Activated CD4-positive, alpha-beta T cell treated with anti-CD3 and anti-CD28 coated beads, Interleukin-2, Interleukin-6, amounts not matched to agents 100 ng/mL and 50 ng/mL, durations not matched to agents 16 hours and 8 hours (primary cell): Measurements from ENCODE around the gene DNM1L.
"Not testable (repeated sequence)": the region's sequence is repeated elsewhere in the genome, so short reads cannot be mapped to it uniquely, and the experiment has no call there.

ENCODE experiments used
- DNase-seq: peaks from one replicate; pipeline ENCODE4 v3.0.0-alpha.2; 2020

Gene DNM1L

DNA sequence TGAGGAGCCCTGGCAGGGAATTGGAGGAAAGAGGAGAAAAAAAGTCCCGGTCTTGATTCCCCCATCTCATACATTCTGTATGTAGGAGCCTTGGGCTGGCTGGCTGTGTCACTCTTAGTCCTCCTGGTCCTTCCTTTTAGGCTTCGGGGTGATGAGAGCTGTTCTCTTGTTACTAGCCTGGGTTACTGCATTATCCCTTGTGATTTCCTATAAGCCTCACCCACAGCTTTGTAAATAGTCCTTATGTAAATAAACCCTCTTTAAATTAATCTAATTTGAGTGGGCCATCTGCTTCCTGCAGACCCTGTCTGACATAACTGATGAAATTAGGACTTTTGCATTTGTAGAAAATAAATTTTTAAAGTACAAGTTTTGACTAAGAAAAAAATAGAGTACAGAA lies 19.2 kb downstream of the DNM1L start:
- DNase-seq, result no peak

DNA sequence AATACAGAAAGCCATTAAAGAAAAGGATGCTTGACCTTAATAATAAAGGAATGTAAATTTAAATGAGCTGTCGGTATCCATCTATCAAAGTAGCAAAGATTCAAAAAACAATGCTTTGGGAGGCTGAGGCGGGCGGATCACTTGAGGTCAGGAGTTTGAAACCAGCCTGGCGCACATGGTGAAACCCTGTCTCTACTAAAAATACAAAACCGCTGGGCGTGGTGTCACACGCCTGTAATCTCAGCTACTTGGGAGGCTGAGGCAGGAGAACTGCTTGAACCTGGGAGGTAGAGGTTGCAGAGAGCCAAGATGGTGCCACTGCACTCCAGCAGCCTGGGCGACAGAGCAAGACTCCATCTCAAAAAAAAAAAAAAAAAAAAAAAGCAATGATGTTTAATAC lies 20.3 kb downstream of the DNM1L start:
- not testable (repeated sequence) for DNase-seq

DNA sequence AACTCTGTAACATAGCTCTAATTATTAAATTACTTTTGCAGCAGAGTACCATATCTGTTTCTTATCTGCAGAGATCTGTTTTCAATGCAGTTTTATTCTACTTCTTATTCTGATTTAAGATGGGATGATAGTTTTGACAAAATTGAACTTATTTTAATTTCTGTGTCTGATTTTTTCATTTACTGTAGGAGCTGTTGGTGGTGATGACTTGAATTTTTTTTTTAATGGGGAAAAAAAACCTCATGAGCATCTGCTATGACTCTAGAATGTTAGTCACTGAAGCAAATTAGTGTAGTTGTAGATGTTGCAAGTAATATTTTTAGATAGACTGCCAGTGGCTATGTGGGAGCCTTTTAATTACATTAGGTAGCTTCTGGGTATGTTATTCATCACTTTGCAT lies 23.4 kb downstream of the DNM1L start:
- no peak for DNase-seq

DNA sequence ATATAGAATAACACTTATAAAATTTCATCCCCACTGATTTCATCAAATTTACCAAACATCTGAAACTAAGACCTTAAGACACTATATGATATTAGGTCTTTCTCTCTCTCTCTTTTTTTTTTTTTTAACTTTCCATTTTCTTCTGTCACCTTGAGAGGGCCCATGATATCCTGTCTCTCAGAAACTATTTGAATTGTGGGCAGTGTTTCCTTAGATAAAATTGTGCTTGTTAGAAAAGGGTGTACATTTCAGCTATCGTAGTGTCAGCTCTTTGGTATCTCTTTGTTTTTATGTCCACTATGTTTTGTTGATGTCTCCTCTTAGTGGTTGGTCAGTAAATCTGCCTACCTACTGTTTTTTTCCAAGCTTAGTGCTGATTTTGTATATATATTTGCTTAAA lies 23.8 kb downstream of the DNM1L start:
- no peak for DNase-seq

DNA sequence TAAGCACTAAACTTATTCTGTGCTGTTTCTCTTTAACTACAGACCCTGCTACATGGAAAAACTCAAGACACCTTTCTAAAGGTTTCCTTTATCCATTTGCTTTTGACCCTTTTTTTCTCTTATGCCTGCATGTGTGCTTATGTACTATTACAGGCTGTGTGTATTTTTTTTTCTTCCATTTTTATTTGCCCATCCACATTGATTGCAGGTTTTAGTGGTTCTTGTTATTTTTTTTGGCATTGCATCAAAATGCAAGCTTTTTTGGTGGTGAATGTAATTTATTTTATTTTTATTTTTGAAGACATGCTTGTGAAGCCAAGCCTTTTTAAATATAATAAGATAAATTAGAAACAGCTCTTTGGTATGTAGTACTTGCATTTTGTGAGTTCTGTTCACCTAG lies 26.7 kb downstream of the DNM1L start:
- DNase-seq, result no peak

DNA sequence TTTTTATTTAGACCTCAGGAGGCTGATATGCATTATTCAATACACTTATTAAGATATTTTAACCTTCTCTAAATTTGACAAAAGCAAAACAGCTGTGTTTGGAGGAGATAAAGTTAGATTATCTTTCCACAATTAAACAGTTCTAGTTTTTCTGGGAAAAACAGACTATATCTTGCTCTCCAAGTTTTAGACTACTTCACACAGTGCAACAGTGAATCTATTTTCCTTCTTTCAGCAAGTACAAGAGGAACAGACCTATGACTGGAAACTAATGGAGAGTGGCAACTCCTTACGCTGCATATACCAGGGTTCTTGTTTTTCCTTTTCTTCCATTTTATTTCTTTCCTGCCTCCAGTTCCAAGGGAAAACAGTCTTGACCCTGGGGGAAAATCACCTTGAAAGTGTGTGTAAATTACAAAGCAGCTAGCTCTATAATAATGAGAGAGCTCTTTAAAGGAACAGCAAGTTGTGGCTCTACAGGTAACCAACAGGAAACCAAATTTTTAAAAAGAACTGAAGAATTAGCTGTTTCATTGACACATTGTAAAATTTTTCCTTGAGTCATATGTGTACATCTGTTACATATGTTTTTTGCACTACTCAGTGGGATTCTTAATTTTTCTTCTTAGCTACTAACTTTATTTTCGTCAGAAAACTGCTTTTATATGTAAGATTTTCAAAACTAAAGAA lies 27.4 kb downstream of the DNM1L start:
- peak; percentile 5 for DNase-seq

DNA sequence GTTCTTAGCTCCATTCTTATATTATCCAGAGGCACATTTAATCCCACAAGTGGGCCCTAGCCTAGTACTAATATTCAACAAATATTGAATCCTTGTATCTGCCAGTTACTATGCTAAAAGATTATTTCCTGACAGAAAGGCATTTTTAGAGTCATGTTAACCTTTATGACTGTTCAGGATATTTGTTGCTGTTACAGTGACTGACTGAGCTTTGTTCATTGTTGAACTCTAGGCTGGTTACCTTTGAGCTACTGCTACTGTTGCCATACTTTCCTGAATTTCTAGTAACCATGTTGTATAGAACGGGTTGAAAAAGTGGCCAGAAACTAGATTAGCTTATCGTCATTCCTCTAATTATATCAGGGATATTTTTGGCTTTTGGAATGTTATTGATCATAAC lies 29.8 kb downstream of the DNM1L start:
- DNase-seq, result no peak

DNA sequence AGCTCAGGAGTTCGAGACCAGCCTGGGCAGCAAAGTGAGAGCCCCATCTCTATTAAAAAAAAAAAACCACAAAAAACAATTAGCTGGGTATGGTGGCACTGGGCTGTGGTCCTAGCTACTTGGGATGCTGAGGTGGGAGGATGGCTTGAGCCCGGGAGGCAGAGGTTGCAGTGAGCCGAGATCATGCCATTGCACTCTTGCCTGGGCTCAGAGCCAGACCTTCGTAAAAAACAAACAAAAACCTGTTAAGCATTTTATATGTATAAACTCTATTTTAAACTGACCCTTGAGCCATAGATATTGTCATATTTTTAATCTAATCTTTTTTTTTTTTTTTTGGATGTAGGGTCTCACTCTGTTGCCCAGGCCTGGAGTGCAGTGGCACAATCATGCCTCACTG lies 35.7 kb downstream of the DNM1L start:
- no peak for DNase-seq

DNA sequence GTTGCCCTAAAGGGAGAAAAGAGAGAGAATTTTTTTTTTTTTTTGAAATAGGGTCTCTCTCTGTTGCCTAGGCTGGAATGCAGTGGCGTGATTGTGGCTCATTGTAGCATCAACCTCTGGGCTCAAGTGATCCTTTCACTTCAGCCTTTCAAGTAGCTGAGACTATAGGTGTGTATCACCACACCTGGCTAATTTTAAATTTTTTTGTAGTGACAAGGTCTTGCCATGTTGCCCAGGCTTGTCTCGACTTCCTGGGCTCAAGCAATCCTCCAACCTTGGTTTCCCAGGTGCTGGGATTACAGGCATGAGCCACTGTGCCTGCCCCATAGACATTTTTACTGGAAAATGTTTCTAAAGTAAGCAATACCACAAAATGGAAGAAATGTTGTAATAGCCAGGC lies 39.8 kb downstream of the DNM1L start:
- DNase-seq, result no peak

DNA sequence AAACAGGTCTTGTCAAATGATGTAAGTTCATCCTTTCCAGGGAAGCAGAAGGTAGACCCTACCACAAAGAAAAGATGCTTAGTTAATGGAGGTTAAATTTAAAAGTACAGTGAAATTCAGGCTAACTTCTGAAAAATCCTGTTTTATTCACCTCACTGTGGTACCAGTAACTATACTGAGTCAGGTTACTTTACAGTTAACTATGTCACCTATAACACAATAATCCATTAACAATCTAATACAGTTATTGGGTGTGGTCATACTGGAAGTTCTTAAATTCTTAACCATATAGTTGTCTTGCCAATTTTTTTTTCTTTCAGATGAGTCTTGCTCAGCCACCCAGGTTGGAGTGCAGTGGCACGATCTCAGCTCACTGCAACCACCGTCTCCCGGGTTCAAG lies 46.2 kb downstream of the DNM1L start:
- not testable (repeated sequence) for DNase-seq

DNA sequence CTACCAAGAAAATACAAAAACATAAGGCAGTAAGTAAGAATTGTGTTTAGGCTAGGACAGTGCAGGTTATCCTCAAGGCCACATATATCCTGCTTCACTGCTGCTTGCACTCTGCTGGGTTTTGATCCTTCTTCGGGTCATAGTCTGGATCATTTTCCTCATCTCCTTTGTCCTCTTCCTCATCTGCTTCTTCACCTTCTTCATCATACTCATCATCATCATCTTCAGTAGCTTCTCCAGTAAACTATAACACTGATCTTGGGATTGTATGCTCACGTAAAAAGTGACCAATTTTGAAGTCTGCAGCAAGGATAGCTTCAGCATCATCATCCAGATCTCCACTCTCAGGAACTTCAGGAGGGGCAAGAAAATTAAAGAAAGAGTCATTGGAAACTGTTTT lies 47.2 kb downstream of the DNM1L start:
- no peak for DNase-seq

DNA sequence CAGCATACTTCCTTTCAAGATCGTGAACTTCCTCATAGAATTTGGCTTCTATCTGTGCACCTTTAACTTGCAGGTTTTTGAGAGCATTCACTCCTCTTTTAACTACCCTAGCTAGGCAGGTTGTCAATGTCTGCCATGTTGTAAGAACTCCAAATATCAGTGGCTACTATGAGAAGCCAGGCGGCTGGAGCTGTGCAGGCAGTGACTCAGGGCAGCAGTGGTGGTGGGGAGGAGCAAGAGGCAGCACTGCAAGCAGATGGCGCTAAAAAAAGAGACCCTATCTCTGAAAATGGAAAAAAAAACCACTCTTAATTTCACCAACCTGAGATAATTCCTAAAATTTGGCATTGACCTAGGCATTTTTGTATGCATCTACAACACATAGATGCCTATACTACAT lies 48.1 kb downstream of the DNM1L start:
- no peak for DNase-seq

DNA sequence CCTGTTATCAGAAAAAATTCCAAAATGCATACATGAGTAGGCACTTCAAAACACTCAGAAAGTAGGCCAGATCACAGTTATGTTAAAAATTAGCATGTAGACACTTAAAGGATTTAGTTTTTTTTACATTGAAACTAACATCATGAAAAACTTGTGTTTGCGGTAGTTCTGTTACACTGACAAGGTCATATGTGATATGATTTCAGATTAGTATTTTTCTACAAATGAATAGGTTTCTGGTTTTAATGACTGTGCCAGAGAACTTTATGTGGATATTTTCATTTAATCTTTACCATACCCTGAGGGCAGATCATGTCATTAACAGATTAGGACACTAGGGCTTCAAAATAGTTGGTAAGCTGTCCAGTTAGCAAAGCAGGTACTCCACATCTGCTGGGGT lies 55.9 kb downstream of the DNM1L start:
- DNase-seq, result no peak

DNA sequence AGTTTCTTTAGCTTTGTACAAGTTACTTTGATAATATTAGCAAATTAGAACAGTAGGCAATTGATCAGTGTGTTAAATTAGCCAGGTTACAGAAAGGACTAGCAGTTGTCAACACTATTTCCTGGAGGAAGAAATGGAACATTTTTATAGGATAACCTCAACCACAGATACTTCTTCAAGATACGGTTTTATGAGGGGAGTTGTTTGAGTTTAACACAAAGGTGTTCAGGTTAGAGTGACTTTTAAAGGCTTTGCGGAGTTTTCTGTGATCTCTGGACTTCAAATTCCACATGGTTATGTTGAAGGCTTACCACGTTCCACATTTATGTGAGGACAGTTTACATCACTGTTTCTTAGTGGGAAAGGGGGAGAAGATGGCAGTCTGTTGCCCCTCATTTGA lies 57.3 kb downstream of the DNM1L start:
- DNase-seq, result no peak

DNA sequence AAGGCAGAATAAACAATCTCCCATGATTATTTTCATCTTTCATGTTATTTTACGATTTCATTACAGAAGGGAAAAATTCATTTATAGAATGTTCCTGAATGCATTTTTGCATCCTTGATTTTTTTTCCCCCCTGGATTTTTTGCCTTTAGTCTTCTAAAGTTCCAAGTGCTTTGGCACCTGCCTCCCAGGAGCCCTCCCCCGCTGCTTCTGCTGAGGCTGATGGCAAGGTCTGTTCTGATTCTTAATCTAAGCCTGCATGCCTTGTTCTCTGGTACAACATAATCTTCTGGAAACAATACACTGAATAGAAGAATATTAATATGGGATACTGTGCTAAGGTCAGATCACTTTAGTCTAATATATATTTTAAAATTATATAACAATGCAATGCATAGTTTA lies 58.6 kb downstream of the DNM1L start:
- no peak for DNase-seq

DNA sequence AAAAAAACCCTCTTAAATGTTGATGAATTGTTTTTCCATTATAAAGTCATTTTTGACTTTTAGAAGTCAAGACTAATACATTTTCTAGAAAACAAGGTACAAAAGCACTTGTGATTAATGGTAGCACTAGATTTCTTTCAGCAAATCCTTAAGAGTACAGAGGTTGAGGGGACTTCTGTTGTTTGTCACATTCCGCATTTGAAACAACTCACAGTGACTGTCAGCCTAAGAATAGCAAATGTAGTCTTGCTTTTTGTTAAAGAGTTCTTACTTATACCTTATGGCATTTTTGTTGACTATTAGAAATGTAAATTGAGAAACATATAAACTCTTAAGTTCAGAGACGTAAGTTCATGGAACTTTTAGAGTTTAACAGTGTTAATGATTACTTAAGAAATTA lies 60.2 kb downstream of the DNM1L start:
- DNase-seq, result no peak

DNA sequence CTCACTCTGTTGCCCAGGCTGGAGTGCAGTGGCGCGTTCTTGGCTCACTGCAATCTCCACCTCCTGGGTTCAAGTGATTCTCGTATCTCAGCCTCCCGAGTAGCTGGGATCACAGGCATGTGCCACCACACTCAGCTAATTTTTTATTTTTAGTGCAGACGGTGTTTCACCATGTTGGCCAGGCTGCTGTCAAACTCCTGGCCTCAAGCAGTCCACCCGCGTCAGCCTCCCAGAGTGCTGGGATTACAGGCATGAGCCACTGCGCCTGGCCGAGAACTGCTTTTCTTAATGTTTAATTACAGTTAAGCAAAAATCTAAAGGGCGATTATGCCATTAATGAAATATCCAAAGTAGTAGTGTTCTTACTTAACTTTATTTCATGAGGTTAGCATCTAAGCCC lies 63.0 kb downstream of the DNM1L start:
- DNase-seq, result no peak

DNA sequence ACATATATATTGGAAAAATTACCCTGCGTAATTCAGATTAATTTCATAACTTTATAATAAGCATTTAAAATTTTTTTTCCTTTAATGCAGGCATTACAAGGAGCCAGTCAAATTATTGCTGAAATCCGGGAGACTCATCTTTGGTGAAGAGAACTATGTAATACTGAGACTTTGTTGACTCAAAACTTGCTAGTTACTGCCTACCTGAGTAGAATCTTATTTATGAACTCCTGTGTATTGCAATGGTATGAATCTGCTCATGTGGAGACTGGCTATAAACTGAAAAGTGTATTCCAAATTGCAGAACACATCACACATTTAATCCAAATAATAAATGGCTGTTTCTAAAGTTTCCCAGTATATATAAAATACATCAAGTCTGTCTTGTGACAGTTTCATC lies 64.2 kb downstream of the DNM1L start:
- DNase-seq, result no peak

DNA sequence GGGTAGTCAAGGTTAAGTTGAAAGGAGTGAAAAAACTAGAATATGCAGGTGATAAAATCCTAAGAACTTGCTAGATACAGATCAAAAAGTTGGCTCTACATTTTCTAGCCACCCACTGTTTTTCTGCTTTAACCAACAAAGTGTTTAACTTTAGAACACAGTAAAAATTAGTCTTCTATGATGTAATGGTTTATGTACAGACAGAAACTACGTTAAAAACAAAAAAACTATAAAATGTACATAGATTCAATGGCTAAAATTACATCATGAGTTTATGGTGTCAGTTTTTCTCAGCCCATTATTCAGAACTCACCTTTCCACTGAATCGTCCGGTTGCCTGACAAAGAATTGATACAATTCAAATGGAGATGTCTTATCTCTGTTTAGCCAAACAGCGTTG lies 74.5 kb downstream of the DNM1L start:
- DNase-seq, result no peak

DNA sequence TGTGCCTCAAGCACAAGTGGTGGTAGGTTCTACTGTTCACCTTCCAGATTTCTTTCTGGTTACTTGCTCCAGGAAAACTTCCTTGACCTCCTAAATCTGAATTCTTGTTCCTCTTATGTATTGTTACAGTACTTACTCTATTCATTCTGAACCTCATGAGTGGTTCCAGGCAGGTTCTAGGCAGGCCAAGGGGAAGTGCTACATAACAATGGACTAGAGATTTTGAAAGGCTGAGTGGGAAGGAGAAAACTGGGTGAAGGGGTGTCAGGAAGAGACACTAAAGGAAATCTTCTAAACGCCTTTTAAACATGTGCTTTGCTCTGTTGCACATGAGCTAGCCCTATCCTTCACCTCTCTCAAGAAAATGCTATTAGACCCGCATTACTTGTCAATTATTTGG lies 75.0 kb downstream of the DNM1L start:
- no peak for DNase-seq

DNA sequence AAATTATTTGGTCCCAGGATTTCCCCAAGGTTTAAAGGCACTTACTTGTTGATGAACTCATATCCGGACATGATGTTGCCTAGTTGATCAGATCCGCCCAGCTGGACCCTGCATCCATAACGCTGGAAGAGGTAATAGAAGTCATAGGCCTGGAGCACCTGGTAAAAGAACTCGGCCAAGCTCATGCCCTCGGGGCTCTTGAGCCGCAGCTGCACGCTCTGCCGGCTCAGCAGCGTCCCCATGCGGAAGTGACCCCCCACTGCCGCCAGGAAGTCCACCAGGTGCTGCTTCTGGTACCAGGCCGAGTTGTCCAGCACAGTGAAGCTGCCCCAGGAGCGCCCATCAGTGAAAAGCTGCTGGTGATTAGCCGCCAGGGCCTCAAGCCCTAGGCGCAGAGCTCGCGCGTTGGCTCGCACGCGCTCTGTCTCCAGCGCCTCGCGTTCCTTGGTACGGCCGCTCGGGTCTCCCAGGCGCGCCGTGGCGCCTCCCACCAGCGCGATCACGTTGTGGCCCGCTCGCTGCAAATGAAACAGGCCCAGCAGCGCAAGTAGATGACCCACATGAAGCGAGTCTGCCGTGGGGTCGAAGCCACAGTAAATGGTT lies 76.1 kb downstream of the DNM1L start:
- peak; percentile 88 for DNase-seq

DNA sequence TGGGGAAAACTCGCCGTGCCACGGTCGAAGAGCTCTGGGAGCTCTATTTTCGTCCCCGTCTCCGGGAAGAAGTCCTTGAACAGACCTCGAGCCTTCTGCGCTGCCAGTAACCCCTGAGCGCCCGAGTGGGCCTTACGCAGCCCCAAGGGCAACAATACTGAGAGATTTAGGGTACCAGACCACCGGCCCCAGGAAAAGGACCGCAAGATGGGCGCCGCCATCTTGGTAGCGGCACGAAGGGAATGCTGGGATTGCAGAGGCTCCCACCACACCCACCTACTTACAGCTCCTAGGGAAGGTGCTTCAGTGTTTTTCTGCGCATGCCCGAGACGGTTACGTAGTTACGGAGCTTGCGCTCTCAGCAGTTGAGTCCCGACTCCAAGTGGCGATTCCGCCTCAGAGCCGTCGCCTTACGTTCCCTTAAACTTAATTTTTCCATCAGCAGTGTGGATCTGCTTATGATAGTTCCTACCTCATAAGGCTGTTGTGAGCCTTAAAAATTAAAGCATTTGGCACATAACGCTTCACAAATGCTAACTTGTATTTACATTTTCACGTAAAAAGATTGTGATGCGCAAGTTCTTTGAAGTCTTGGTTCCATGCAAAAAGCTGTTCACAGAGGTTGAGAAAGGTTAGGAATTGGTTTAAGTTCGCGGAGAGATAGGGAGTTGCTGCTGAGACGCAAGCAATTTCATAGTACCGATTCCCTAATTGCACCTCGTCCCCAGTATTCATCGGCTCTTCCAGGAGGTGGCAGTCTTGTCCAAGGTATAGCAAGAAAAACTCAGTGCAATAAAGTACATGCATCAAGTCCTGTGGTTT lies 76.8 kb downstream of the DNM1L start, which contains the start of gene YARS2:
Gene YARS2, minus strand, starts transcription at position 244 of the 822 bp plus-strand sequence. Its CDS starts 23 bp downstream, at position 221.
- peak; percentile 95 for DNase-seq

DNA sequence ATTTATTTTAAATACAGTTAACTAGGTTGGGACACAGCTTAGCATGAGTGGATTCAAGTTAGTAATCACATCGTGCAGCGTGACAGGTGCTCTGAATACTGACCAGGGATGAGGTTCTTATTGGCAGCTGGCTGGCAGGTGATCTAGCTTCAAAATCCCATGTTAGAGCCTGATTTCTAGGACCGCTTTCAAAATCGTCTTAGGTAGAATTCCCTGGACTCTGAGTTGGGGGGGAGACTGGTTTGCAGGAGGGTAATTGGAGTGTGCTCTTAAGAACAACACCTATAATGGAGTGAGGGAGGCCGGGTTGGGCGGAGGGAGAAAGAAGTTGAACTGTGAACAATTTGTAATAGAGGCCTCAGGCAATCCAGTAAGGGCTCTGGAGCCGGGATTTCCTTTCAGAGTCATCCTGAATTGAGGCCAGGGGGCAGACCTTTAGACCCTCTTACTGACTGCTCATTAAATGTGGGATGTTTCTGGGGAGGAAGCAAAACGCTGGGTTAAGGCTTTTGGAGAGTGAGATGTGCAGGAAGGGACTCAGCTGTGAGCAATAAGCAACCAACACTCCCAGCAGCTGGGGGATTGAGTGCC lies 77.5 kb downstream of the DNM1L start:
- no peak for DNase-seq

DNA sequence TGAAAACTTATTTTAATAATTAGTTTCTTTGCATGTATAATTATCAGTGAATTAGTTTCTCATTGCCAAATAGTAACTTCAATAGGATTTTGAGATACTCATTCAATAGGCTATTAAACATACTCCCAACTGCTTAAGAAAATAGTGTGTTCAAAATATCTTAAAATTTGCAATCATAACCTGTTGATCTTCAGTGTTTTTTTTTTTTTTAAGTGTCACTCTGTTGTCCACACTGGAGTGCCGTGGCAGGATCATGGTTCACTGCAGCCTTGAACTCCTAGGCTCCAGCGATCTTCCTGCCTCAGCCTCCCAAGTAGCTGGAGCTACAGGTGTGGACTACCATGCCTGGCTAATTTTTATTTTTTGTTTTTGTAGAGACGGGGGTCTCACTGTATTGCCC lies 78.1 kb downstream of the DNM1L start:
- DNase-seq, result no peak
